GM18870 (cell line): ENCODE data around the gene RHOU.

Experiments used
- ATAC-seq: cut with Tn5 transposase; IDR thresholded peaks from one replicate; pipeline ENCODE4 v1.9.1; 2021; ENCODE audit warnings: moderate library complexity; ENCODE audit not compliant: unreplicated experiment

Gene RHOU

GRCh38 chr1:228736844-228737445 is 1.7 kb downstream of the RHOU start:
- no peak for ATAC-seq

- no peak for ATAC-seq
Observed at GRCh38 chr1:228737601-228738041, 2.3 kb downstream of the RHOU start.

- no peak for ATAC-seq
Observed at GRCh38 chr1:228739826-228740225, 4.5 kb downstream of the RHOU start.

DNA sequence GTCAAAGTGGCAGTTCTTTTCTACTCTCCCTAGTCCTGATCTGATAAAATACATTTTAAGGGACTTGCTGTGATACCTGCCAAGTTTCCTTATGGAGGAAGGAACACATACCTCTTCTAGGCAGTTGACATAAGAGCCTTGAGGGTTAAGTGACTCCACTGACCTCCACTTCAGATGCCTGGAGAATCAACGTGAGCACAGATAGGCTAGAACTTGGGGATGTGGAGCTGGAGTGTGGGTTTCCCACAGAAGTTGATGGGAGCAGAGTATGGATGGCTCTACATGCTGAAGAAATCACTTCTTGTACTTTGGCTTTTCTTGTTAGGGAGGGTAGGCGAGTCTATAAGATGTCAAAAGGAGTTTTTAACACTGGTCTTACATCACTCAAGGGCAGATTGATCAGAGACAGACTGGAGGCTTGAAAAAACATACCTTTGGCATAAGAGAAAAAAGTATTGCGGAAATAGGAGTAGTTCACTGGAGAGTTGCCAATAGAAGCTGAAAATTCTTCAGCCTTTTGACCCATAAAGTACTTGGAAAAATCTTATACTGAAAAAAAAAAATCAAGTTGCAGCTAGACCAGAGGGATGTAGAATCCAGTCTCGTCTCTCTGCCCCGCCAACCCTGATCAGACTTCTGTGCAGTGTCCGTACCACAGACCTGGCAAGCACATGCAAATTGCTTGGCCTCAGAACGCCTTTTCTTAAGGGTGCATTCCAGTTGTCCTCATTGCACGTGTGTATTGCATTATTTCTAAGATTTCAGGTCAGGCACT is 5.5 kb downstream of the RHOU start:
- no peak for ATAC-seq

GRCh38 chr1:228742281-228742860 is 7.1 kb downstream of the RHOU start:
- no peak for ATAC-seq

DNA sequence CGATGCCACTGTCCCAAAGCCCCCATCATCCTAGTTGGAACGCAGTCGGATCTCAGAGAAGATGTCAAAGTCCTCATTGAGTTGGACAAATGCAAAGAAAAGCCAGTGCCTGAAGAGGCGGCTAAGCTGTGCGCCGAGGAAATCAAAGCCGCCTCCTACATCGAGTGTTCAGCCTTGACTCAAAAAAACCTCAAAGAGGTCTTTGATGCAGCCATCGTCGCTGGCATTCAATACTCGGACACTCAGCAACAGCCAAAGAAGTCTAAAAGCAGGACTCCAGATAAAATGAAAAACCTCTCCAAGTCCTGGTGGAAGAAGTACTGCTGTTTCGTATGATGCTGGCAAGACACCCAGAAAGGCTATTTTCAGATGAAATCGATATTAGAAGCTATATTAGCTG is 8.1 kb downstream of the RHOU start:
- ATAC-seq, result no peak

GRCh38 chr1:228744356-228744755 is 9.1 kb downstream of the RHOU start:
- ATAC-seq, result no peak

DNA sequence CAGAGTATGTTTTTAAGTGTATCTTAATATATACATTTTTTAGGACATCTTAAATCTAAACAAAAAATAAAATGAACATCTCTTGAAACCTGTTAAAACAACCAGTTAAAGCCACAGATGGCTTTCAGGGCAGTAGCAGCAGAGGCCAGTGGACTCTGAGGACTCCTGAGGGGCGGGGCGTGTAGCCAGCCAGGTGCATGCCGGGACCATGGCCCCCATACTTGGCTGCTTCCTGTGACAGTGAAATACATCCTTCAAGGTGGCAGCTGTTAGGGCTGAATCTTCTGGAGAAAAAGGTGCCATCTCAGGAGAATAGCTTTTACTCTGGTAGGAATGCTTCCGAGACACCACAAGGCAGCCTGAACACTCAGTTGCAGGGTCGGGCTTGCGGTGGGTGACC is 9.6 kb downstream of the RHOU start:
- no peak for ATAC-seq

- no peak for ATAC-seq
Observed at GRCh38 chr1:228745497-228745896, 10.2 kb downstream of the RHOU start.

DNA sequence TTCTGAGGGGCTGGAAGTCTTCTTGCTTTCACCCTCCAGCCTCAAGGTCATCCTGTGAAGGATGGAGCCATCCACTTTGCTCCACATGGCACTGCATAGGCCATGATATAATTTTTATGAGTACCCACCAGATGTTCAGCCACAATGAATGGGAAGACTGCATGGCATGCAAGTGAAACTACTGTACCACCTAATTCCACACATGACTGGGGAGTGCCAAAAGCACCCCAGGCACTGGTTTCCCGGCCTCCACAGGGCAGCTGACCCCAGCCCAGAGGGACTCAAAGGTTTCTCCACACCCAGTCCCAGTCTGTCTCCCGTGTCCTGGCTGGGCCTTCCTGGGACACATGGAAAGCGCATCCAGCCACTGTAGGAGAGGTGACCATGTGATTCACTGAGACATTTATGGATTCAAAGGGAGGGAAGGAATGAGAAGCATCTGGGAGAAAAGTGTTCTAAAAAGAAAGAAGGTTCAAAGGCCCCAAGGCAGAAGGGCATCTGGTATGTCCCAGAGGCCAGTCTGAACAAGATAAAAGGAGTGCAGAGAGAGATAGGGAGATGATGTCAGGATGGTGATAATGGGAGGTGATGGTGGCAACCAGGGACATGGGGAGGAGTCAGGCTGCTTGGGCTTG is 12.1 kb downstream of the RHOU start:
- ATAC-seq, result no peak

- ATAC-seq, result no peak
Observed at GRCh38 chr1:228748029-228748428, 12.8 kb downstream of the RHOU start.

DNA sequence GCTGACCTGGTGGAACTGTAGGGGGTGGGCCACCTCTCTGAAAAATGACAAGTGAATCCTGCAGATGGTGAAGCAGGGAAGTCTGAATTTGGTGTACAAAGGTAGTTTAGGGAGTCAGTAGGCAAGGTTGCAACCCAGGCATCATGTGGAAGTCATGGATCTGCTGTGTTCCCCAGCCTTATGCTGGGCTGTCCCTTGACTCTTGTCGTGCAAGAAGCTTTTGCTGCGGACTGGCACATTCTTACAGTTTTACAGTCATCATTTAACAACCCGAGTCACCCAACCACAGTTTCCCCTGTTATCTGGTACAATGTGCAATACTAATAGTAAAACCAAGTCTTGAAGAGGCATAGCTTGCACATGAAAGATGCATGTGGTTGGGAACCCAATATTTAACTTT is 13.2 kb downstream of the RHOU start:
- no peak for ATAC-seq

DNA sequence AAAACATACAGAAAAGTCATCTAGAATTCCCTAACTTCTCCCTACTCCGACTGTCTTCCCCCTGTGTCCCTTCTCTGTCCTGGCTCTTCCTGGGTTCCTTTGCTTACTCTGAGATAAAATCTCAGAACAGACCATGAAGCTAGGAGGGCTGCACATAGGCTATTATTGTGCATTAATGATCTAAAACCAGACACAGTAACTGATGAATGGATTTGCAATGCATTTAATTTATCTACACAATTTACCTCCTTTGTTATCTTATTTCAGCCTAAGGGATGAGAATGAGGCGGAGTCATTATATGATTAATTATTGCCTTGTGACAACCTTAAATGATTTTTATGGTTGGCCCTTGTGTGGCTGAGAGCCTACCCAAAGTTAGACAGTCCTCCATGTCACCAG is 14.5 kb downstream of the RHOU start:
- no peak for ATAC-seq

DNA sequence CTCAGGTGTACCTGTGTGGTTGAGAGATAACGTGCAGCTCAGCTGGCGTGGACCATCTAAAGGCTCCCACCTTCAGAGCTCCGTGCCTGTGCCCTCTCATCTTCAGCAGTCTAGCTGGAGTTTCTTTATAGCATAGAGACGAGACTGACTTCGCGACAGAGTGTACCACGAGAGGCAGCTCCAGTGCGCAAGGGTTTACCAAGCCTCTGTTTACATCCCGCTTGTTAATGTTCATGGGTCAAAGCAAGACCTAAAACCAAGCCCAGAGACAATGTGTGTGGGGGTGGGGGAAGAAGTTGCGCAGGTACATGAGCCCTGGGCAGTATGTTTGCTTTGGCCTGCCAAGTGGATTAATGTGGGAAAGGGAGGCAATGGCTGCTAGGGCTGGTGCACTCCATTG is 15.6 kb downstream of the RHOU start:
- ATAC-seq, result no peak

DNA sequence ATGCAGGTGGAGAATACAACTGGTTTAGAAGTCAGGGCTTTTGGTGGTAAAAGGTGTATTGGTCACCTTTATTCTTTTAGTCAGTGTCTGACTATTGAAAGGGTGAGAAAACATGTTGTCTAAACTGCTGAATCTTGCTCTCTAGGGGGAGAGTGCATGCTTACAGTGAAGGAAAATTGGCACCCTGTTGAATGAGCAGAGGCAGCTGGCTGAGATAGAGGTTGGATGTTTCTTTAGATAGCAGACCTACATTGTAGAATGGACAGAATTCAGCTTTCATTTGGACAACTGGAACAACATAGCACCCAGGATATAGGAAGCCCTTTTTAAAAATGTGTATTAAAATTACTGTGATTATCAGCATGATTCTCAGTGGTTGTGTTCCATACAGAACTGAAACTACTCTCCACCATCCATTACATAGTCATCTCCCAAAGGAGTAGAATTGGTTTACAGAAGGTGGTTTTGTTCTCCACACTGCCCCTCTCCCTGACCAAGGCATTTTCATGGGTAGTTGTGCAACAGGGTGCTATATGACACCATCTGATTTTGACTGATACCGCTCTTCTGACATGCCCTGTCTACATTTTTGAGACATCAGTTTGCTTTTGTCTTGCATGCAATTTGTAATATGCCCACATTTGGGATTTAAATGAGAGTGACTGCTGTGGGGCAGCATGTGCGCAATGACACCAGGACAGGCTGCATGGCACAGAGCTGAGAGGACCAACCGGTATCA is 16.2 kb downstream of the RHOU start:
- no peak for ATAC-seq

DNA sequence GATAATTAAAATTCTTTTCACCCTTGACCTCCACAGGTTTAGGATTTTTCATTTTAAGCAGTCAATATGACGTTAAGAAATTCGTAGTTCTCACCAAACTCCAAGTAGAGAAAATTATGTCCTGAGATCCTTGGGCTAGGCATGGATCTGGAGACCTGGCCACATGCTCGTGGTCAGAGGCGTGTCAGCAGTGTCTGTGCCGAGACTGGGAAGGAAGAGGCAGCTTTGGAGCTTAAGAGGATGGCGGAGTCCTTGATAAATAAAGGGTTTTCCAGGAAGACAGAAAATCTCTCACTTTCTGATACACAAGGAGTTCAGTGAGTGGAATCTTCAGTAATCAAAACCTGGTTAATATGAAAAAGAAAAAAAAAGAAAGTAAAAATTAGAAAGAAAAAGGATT is 17.0 kb downstream of the RHOU start:
- no peak for ATAC-seq

- no peak for ATAC-seq
Observed at GRCh38 chr1:228752675-228753265, 17.5 kb downstream of the RHOU start.

DNA sequence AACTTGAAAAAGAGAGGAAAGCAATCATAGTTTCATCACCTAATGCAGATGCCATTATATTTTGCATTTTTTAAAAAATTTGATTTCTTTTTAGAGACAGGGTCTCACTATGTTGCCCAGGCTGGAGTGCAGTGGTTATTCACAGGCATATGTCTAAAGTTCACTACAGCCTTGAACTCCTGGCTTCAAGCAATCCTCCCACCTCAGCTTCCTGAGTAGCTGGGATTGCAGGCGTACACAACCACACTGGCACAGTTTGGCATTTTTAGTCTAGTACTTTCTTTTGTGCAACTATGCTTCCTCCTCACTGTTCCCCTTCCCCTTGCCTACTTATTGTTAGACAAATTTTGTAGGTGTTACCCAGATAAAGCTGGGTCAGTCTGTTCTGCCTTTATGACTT is 18.0 kb downstream of the RHOU start:
- ATAC-seq, result no peak

DNA sequence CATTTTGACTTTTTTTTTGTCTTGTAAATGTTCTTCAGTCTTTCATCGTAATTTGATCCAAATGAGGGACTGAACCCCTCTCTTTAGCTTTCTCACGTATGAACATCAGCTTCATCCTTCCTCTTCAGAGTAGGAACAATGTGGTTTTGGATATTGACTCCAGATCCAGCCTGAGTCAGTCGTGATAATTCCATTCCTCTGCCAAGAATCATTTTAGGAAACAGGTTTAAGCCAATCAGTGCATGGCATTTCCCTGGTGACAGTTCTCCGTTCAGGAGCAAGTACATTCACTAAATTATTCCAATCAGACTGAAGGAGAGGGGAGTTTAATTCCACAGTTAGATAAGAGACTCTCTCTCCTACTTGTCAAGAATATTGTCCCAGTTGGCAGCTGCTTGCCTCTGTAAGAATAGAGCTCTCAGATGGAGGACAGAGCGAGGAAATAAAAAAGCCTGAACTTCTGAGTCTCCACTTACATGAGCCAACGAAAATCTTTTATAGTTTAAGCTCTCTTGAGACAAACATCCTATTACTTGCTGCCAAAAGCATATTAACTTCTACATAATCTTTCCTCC is 18.6 kb downstream of the RHOU start:
- no peak for ATAC-seq

DNA sequence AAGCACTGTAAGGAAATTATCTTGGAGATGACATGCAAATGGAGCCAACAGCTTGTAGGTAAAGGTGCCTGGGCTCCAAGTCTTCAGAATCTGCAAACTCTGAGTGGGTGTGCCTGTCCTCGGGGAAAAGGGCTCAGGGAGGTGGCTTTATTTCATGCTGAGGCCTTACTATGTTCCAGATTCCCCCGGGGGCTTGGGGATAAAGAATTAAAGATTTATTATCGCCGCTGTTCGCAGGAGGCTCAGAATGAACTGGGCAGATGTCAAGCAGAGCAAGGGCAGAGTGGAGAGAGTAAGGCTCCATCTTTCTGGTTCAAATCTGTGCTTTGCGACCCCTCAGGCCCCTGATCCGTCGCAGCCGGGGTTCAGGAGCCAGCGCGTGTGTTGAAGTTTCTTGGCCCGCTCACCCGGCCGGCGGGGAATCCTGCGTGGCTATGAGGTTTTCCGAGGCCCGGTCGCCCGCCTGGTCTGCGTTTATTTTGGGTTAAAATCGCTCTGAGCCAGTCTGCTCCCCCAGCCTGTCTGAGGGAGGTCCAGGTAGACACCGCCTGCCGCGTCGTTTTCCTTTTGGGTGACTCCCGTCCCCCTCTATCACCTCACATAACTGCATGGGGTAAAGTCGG is 19.5 kb downstream of the RHOU start:
- no peak for ATAC-seq
